Endodermal cell (in vitro differentiated cells): ENCODE data around the gene C6orf62. TPM values are rescaled to one million over a fixed set of nuclear protein-coding genes. Genes with fewer than 3 reads are reported as not detected.
"Not testable (repeated sequence)": the region's sequence is repeated elsewhere in the genome, so short reads cannot be mapped to it uniquely, and the experiment has no call there.

ENCODE experiments used
- DNase-seq: peaks from one replicate; pipeline ENCODE4 v3.0.0-alpha.2; 2017
- H3K27ac ChIP-seq: 2 replicates; pipeline ENCODE4 v1.5.1; 2013; ENCODE audit warnings: mild to moderate bottlenecking, low read depth, low read length, moderate library complexity
- H3K27me3 ChIP-seq: 2 replicates; pipeline ENCODE4 v1.6.1; 2013; ENCODE audit warnings: mild to moderate bottlenecking, low read length, moderate library complexity; ENCODE audit not compliant: insufficient read depth, control insufficient read depth, poor library complexity, severe bottlenecking
- H3K36me3 ChIP-seq: 2 replicates; pipeline ENCODE4 v1.7.0; 2013; ENCODE audit warnings: mild to moderate bottlenecking, low read length, moderate library complexity; ENCODE audit not compliant: control insufficient read depth, insufficient read depth
- H3K4me1 ChIP-seq: one replicate; pipeline ENCODE4 v1.7.0; 2013; ENCODE audit warnings: low read length; ENCODE audit not compliant: control insufficient read depth, insufficient read depth
- H3K4me3 ChIP-seq: 2 replicates; pipeline ENCODE4 v1.5.1; 2013; ENCODE audit warnings: mild to moderate bottlenecking, low read length, moderate library complexity
- H3K9ac ChIP-seq: 2 replicates; pipeline ENCODE4 v1.6.1; 2013; ENCODE audit warnings: mild to moderate bottlenecking, low read length, moderate library complexity; ENCODE audit not compliant: poor library complexity, severe bottlenecking; ENCODE audit errors: extremely low read depth
- H3K9me3 ChIP-seq: 2 replicates; pipeline ENCODE4 v1.6.1; 2013; ENCODE audit warnings: mild to moderate bottlenecking, low read length, moderate library complexity; ENCODE audit not compliant: control insufficient read depth
- H3K27ac Mint-ChIP-seq: 2 replicates; pipeline ENCODE4 v1.8.0; 2020; ENCODE audit warnings: mixed read lengths
- H3K27me3 Mint-ChIP-seq: 2 replicates; pipeline ENCODE4 v1.8.0; 2021; ENCODE audit warnings: mild to moderate bottlenecking, mixed read lengths; ENCODE audit not compliant: insufficient read depth
- H3K36me3 Mint-ChIP-seq: 2 replicates; pipeline ENCODE4 v1.8.0; 2020; ENCODE audit warnings: low read depth, mixed read lengths
- H3K4me1 Mint-ChIP-seq: 2 replicates; pipeline ENCODE4 v1.8.0; 2020; ENCODE audit warnings: mixed read lengths
- H3K4me3 Mint-ChIP-seq: 2 replicates; pipeline ENCODE4 v1.8.0; 2020; ENCODE audit warnings: mild to moderate bottlenecking, moderate library complexity, mixed read lengths
- H3K9me3 Mint-ChIP-seq: 2 replicates; pipeline ENCODE4 v1.8.0; 2020; ENCODE audit warnings: mild to moderate bottlenecking, mixed read lengths
- WGBS, 2 experiments: methylation state at CpG; one replicate each; pipeline versions ENCODE4 v1.1.5 to v1.1.7; 2013; ENCODE audit warnings: missing lambda C conversion rate in 2 of 2, mixed read lengths in 1 of 2; ENCODE audit not compliant: insufficient coverage in 1 of 2, insufficient read length in 1 of 2; 5-methylcytosine and 5-hydroxymethylcytosine counted together
- total RNA-seq, 2 donors: library from RNA; stranded (reverse); fragmentation: NEBNext Ultra II Directional in 1 of 2; extraction: Animal tissue kit (Norgen Biotek cat#: 25700) in 1 of 2; gene quantifications; 2 replicates in 1 of 2; 3 replicates in 1 of 2; pipeline ENCODE4 v1.2.1, GENCODE V29; 2021
- TF ChIP-seq, protein P1 (sequence below): fragments of 200-600 bp; sonication (generic); conservative IDR thresholded peaks from 2 replicates; pipeline ENCODE4 v1.5.0; 2021; ENCODE audit warnings: antibody characterized with exemption, mild to moderate bottlenecking

Gene C6orf62
- total RNA-seq, 2 donors from 2014 or later, result 106 to 120 TPM

DNA sequence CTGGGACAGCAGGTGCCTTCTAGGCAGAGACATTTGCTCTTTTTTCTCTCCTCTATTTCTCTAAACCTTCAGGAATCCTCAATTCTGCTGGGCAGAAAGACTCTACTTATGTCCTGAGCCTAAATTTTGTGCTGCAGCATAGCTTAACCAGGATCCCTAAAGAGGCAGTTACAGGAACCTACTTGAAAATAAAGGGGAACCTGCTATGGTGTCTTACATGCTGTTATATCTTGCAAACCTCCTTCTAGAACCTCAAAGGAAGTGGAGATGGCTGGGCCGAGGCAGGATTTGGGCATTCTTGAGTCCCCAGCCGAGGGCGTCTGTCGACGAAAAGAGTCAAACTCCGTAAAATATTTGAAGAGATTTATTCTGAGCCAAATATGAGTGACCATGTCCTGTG is 38.7 kb upstream of the C6orf62 start:
- 95 to 100% methylated on average over 6 of the region's 6 CpGs for WGBS, 2 experiments
- no peak overlapping the region for H3K4me3 Mint-ChIP-seq

DNA sequence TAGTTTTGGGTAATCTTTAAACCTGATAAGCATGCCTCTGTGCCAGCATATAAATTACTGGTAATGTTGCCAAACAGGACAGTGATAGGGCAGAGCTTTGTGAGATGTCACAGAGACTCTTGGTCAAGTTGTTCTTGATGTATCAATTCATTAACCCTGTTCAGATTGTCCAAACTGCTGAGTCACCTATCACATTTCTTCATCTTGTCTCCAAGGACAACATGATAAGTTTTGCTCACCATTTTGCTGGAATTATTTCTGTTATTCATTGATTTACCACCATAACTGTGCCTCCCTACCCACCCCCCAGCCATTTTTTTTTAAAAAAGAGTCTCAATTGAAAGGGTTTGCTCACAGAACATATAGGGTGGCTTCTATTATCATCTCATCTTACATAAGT is 36.3 kb upstream of the C6orf62 start:
- Histone ChIP-seq H3K4me3 (no peak overlapping the region), H3K27ac (no peak overlapping the region), H3K27me3 (no peaks in the 10 kb centered on the region), H3K9me3 (peaks cover 13% of the 10 kb centered on the region), H3K36me3 (no peaks in the 10 kb centered on the region), H3K9ac (no peak overlapping the region), H3K4me1 (no peaks in the 10 kb centered on the region)
- TF ChIP-seq, protein P1, sequence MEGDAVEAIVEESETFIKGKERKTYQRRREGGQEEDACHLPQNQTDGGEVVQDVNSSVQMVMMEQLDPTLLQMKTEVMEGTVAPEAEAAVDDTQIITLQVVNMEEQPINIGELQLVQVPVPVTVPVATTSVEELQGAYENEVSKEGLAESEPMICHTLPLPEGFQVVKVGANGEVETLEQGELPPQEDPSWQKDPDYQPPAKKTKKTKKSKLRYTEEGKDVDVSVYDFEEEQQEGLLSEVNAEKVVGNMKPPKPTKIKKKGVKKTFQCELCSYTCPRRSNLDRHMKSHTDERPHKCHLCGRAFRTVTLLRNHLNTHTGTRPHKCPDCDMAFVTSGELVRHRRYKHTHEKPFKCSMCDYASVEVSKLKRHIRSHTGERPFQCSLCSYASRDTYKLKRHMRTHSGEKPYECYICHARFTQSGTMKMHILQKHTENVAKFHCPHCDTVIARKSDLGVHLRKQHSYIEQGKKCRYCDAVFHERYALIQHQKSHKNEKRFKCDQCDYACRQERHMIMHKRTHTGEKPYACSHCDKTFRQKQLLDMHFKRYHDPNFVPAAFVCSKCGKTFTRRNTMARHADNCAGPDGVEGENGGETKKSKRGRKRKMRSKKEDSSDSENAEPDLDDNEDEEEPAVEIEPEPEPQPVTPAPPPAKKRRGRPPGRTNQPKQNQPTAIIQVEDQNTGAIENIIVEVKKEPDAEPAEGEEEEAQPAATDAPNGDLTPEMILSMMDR, result no peak
- H3K36me3 Mint-ChIP-seq, result no peaks in the 10 kb centered on the region
- DNase-seq, result no peak
- H3K4me3 Mint-ChIP-seq, result no peak overlapping the region
- H3K27me3 Mint-ChIP-seq, result no peaks in the 10 kb centered on the region
- no peaks in the 10 kb centered on the region for H3K4me1 Mint-ChIP-seq
- H3K9me3 Mint-ChIP-seq, result peaks cover 14% of the 10 kb centered on the region
- H3K27ac Mint-ChIP-seq, result no peak overlapping the region

More for the DNA sequence above, 38.7 kb upstream of the C6orf62 start:
- H3K36me3 Mint-ChIP-seq, result no peaks in the 10 kb centered on the region
- Histone ChIP-seq H3K9me3 (peaks cover 13% of the 10 kb centered on the region), H3K27me3 (no peaks in the 10 kb centered on the region), H3K27ac (no peak overlapping the region), H3K4me1 (no peaks in the 10 kb centered on the region), H3K9ac (no peak overlapping the region), H3K4me3 (no peak overlapping the region), H3K36me3 (no peaks in the 10 kb centered on the region)
- no peaks in the 10 kb centered on the region for H3K4me1 Mint-ChIP-seq
- no peaks in the 10 kb centered on the region for H3K27me3 Mint-ChIP-seq
- TF ChIP-seq, protein P1, result no peak
- no peak overlapping the region for H3K27ac Mint-ChIP-seq
- DNase-seq, result no peak
- peaks cover 14% of the 10 kb centered on the region for H3K9me3 Mint-ChIP-seq

DNA sequence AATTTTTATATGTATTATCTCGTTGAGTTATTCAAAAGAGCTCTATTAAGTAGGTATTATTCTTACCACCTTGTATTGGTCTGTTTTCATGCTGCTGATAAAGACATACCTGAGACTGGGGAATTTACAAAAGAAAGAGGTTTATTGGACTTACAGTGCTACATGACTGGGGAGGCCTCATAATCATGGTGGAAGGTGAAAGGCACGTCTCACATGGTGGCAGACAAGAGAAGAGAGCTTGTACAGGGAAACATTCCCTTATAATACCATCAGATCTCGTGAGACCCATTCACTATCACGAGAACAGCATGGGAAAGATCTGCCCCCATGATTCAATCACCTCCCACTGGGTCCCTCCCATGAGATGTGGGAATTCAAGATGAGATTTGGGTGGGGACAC is 35.4 kb upstream of the C6orf62 start:
- H3K36me3 Mint-ChIP-seq, H3K4me3 Mint-ChIP-seq: not testable (repeated sequence)
- H3K9me3 Mint-ChIP-seq, result peaks cover 14% of the 10 kb centered on the region

DNA sequence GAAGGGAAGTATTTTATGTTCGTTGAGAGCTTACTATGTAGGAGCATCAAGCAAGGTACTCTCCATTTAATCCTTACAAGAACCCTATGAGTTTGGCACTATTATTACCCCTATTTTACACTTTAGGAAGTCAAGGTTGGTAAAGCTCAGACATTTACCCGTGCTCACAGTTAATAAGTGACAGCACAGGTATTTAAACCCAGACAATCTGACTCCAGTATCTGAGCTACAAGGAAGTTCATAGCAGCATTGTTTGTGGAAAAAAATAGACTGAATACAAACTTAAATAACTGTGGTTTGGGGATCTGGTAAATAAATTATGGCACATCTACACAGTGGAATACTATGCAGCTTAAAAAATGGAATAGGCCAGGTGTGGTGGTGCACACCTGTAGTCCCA is 34.6 kb upstream of the C6orf62 start:
- Histone ChIP-seq H3K27ac (no peak overlapping the region), H3K36me3 (no peaks in the 10 kb centered on the region), H3K4me1 (no peaks in the 10 kb centered on the region), H3K4me3 (no peak overlapping the region), H3K9ac (no peak overlapping the region), H3K9me3 (peaks cover 13% of the 10 kb centered on the region), H3K27me3 (no peaks in the 10 kb centered on the region)
- peaks cover 14% of the 10 kb centered on the region for H3K9me3 Mint-ChIP-seq
- H3K27me3 Mint-ChIP-seq, result peaks cover 3% of the 10 kb centered on the region
- WGBS, 2 experiments, result 32% methylated on average over 1 of the region's 2 CpGs; no CpG with 5 or more reads in 1 of the 2 experiments
- DNase-seq, result no peak
- H3K36me3 Mint-ChIP-seq, result no peaks in the 10 kb centered on the region
- TF ChIP-seq, protein P1, result no peak
- H3K4me3 Mint-ChIP-seq, result no peak overlapping the region
- H3K27ac Mint-ChIP-seq, result no peak overlapping the region
- H3K4me1 Mint-ChIP-seq, result no peaks in the 10 kb centered on the region

More for the DNA sequence above, 35.4 kb upstream of the C6orf62 start:
- not testable (repeated sequence) for H3K4me1 ChIP-seq, H3K27ac Mint-ChIP-seq, H3K4me1 Mint-ChIP-seq, H3K4me3 ChIP-seq, H3K27ac ChIP-seq, H3K27me3 ChIP-seq, H3K36me3 ChIP-seq, H3K27me3 Mint-ChIP-seq, DNase-seq, H3K9ac ChIP-seq
- peaks cover 13% of the 10 kb centered on the region for H3K9me3 ChIP-seq
- WGBS, 2 experiments, result 90 to 92% methylated on average over 2 to 4 of the region's 4 CpGs
